CD14-positive monocyte (primary cell): Measurements from ENCODE around the gene SNX21. TPM values are rescaled to one million over a fixed set of nuclear protein-coding genes. Genes with fewer than 3 reads are reported as not detected.
A peak's percentile ranks its signal among the peaks of the same experiment; 100 is the strongest.

ENCODE experiments used
- DNase-seq, 3 donors: peaks; one replicate each; pipeline ENCODE4 v3.0.0-alpha.2; 2011 to 2022
- H2AFZ ChIP-seq: 2 replicates; pipeline ENCODE4 v1.6.0; 2012; ENCODE audit warnings: mild to moderate bottlenecking, low read depth, low read length, inconsistent platforms; ENCODE audit not compliant: insufficient read depth, poor library complexity, severe bottlenecking
- H3K27ac ChIP-seq, 2 donors: 1 replicate in 1 of 2; 2 replicates in 1 of 2; pipeline ENCODE4 v1.5.1; 2012 to 2013; ENCODE audit warnings: low read length in 2 of 2, control low read depth in 1 of 2, inconsistent platforms in 1 of 2, low read depth in 1 of 2, mild to moderate bottlenecking in 1 of 2
- H3K27me3 ChIP-seq, 2 donors: one replicate each; pipeline versions ENCODE4 v1.6.0 to v1.6.1; 2011 to 2013; ENCODE audit warnings: low read length in 2 of 2; ENCODE audit not compliant: control insufficient read depth in 2 of 2, insufficient read depth in 2 of 2
- H3K36me3 ChIP-seq, 2 donors: replicated peaks in 1 of 2; 1 replicate in 1 of 2; 2 replicates in 1 of 2; pipeline versions ENCODE4 v1.5.1 to v1.6.1; 2012 to 2013; ENCODE audit warnings: low read length in 2 of 2, control low read depth in 1 of 2, inconsistent platforms in 1 of 2, mild to moderate bottlenecking in 1 of 2; ENCODE audit not compliant: insufficient read depth in 2 of 2, control insufficient read depth in 1 of 2
- H3K4me1 ChIP-seq, 2 donors: 1 replicate in 1 of 2; 2 replicates in 1 of 2; pipeline versions ENCODE4 v1.5.1 to v1.6.1; 2012 to 2013; ENCODE audit warnings: low read length in 2 of 2, control low read depth in 1 of 2, inconsistent platforms in 1 of 2, mild to moderate bottlenecking in 1 of 2, moderate library complexity in 1 of 2; ENCODE audit not compliant: insufficient read depth in 2 of 2, control insufficient read depth in 1 of 2
- H3K4me2 ChIP-seq: replicated peaks from 2 replicates; pipeline ENCODE3; 2012; ENCODE audit warnings: low read length, moderate library complexity, mild to moderate bottlenecking; ENCODE audit not compliant: poor library complexity, severe bottlenecking; ENCODE audit errors: extremely low read depth
- H3K4me3 ChIP-seq, 3 experiments: fragments of 200-600 bp in 1 of 3; sonication (generic) in 1 of 3; replicated peaks in 1 of 3; 1 replicate in 2 of 3; 2 replicates in 1 of 3; pipeline ENCODE4 v1.5.1; 2011 to 2013; ENCODE audit warnings: low read length in 3 of 3, mild to moderate bottlenecking in 3 of 3, control low read depth in 2 of 3, low read depth in 2 of 3, inconsistent platforms in 1 of 3, moderate library complexity in 1 of 3
- H3K79me2 ChIP-seq: 2 replicates; pipeline ENCODE4 v1.6.0; 2012; ENCODE audit warnings: mild to moderate bottlenecking, control low read depth, inconsistent platforms, low read length, moderate library complexity; ENCODE audit not compliant: insufficient read depth
- H3K9ac ChIP-seq: 2 replicates; pipeline ENCODE4 v1.6.0; 2017; ENCODE audit warnings: low read length, mild to moderate bottlenecking; ENCODE audit not compliant: insufficient read depth, poor library complexity, severe bottlenecking
- H3K9me3 ChIP-seq, 2 donors: replicated peaks in 1 of 2; 1 replicate in 1 of 2; 2 replicates in 1 of 2; pipeline versions ENCODE4 v1.5.1 to v1.6.1; 2012 to 2013; ENCODE audit warnings: low read length in 2 of 2, control low read depth in 1 of 2; ENCODE audit not compliant: control insufficient read depth in 1 of 2, insufficient read depth in 1 of 2
- H4K20me1 ChIP-seq: 2 replicates; pipeline ENCODE4 v1.6.0; 2012; ENCODE audit warnings: mild to moderate bottlenecking, low read length, control low read depth, moderate library complexity; ENCODE audit not compliant: insufficient read depth
- H3K27ac Mint-ChIP-seq, 7 donors: one replicate each; pipeline ENCODE4 v1.8.0; 2020; ENCODE audit warnings: mild to moderate bottlenecking in 7 of 7, mixed read lengths in 7 of 7, moderate library complexity in 6 of 7, inconsistent platforms in 2 of 7
- H3K27me3 Mint-ChIP-seq, 3 donors: one replicate each; pipeline ENCODE4 v1.8.0; 2021 to 2022; ENCODE audit warnings: low read depth in 3 of 3, mild to moderate bottlenecking in 3 of 3, mixed read lengths in 3 of 3, moderate library complexity in 3 of 3, inconsistent platforms in 1 of 3
- H3K36me3 Mint-ChIP-seq, 2 donors: one replicate each; pipeline ENCODE4 v1.8.0; 2020; ENCODE audit warnings: mixed read lengths in 2 of 2, inconsistent platforms in 1 of 2, mild to moderate bottlenecking in 1 of 2
- H3K4me1 Mint-ChIP-seq: one replicate; pipeline ENCODE4 v1.8.0; 2020; ENCODE audit warnings: mild to moderate bottlenecking, mixed read lengths
- H3K4me3 Mint-ChIP-seq, 2 donors: one replicate each; pipeline ENCODE4 v1.8.0; 2020; ENCODE audit warnings: mild to moderate bottlenecking in 2 of 2, mixed read lengths in 2 of 2, moderate library complexity in 1 of 2
- H3K9me3 Mint-ChIP-seq, 7 donors: one replicate each; pipeline ENCODE4 v1.8.0; 2020 to 2022; ENCODE audit warnings: mixed read lengths in 7 of 7, mild to moderate bottlenecking in 6 of 7, moderate library complexity in 6 of 7, inconsistent platforms in 2 of 7
- WGBS: methylation state at CpG from one replicate; pipeline ENCODE4 v1.1.5; 2013; ENCODE audit warnings: missing lambda C conversion rate; ENCODE audit not compliant: insufficient coverage; 5-methylcytosine and 5-hydroxymethylcytosine counted together
- intact Hi-C, 2 donors: fragments of 100-400 bp; cut with micrococcal nuclease; formaldehyde crosslinking; loops; one replicate each; pipeline versions ENCODE4 v1.15.0 to v1.15.1; 2023
- polyA plus RNA-seq, 3 donors: library from polyadenylated mRNA; depleted of rRNA in 1 of 3; unstranded in 2 of 3; stranded (reverse) in 1 of 3; fragments of 300-500 nt in 2 of 3; fragments of >200 nt in 1 of 3; fragmentation: Illumina TruSeq in 2 of 3; gene quantifications; 1 replicate in 2 of 3; 2 replicates in 1 of 3; pipeline ENCODE4 v1.2.3, GENCODE V29; 2012 to 2021
- TF ChIP-seq, protein P1 (sequence below): fragments of 200-600 bp; IDR thresholded peaks from one replicate; pipeline ENCODE4 v1.8.0; 2022; ENCODE audit warnings: antibody characterized with exemption, mild to moderate bottlenecking

The SNX21 gene
- polyA plus RNA-seq, 3 donors = 11.2 to 16.9 (median 12.7) TPM

DNA sequence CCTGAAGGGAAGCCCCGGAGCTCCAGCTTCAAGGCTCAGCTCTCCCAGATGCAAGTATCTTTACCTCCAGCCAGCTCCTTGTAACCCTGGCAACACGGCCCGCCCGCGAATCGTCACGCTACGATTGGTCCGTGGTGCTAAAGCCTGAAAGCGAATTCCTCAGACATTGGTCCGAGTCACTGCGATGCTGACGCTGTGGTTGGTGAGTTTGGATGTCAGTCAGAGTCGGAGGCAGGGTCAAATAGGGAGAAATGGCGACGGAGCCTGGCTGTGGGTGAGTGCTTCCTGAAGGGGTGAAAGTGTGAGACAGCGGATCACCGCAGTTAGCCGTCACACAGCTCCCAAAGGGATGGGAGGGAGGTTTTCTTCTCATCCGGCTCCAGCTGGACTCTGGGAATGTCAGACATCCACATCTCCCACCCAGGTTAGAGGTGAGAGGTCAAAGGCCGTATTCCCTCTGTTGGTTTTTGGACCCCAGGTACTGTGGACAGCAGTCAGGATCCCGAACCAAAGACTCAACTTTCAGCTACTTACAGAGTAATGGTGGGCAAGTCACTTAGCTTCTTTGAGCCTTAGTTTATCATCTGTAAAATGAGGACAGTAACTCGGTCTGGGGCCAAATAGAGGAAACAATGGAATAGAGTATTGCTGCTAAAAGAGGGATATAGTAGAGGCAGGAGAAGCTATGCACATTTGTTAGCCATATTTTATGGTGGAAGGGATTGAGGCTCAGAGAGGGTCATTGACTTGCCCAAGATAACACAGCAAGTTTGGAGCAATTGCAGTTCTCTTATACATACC lies 47.6 kb downstream of the SNX21 start, which contains the start of gene ZSWIM1:
TSS of gene ZSWIM1 (plus strand) at position 240 of the 801 bp plus-strand sequence. CDS start 1,366 bp downstream, outside the sequence.
- H4K20me1 ChIP-seq = peaks cover 4% of the 10 kb centered on the region
- H3K9ac ChIP-seq = peak within 1 kb of the TSS; percentile 86
- H3K4me1 ChIP-seq = peaks cover 28 to 39% of the 10 kb centered on the region in 2 donors
- H3K4me2 ChIP-seq = peak within 1 kb of the TSS; percentile 81
- under 1% methylated on average over 15 of the region's 23 CpGs for WGBS
- H3K9me3 ChIP-seq = no peaks in the 10 kb centered on the region
- peak within 1 kb of the TSS; percentile 85 to 95 for H3K4me3 Mint-ChIP-seq
- H3K27me3 ChIP-seq = no peaks in the 10 kb centered on the region
- peak within 1 kb of the TSS; percentile 96 to 98 (median 98) for H3K27ac Mint-ChIP-seq
- peak within 1 kb of the TSS; percentile 81 for H2AFZ ChIP-seq
- DNase-seq = peak; percentile 98 to 99 (median 98)
- peaks cover 40% of the 10 kb centered on the region for H3K79me2 ChIP-seq
- no peaks in the 10 kb centered on the region for H3K27me3 Mint-ChIP-seq
- TF ChIP-seq, protein P1, sequence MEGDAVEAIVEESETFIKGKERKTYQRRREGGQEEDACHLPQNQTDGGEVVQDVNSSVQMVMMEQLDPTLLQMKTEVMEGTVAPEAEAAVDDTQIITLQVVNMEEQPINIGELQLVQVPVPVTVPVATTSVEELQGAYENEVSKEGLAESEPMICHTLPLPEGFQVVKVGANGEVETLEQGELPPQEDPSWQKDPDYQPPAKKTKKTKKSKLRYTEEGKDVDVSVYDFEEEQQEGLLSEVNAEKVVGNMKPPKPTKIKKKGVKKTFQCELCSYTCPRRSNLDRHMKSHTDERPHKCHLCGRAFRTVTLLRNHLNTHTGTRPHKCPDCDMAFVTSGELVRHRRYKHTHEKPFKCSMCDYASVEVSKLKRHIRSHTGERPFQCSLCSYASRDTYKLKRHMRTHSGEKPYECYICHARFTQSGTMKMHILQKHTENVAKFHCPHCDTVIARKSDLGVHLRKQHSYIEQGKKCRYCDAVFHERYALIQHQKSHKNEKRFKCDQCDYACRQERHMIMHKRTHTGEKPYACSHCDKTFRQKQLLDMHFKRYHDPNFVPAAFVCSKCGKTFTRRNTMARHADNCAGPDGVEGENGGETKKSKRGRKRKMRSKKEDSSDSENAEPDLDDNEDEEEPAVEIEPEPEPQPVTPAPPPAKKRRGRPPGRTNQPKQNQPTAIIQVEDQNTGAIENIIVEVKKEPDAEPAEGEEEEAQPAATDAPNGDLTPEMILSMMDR = no peak
- peaks cover 42 to 47% of the 10 kb centered on the region in 2 donors for H3K36me3 Mint-ChIP-seq
- H3K9me3 Mint-ChIP-seq = no peaks in the 10 kb centered on the region
- H3K4me3 ChIP-seq = peak within 1 kb of the TSS; percentile 71 to 81 (median 78)
- intact Hi-C loops = loop anchor here in 1 of 2 donors (1.0 kb wide), 1 partner anchor 53 kb away; the partner anchor contains the start of gene PCIF1
- peaks cover 33% of the 10 kb centered on the region for H3K4me1 Mint-ChIP-seq
- peaks cover 38 to 45% of the 10 kb centered on the region in 2 donors for H3K36me3 ChIP-seq
- peak within 1 kb of the TSS; percentile 76 to 95 for H3K27ac ChIP-seq

DNA sequence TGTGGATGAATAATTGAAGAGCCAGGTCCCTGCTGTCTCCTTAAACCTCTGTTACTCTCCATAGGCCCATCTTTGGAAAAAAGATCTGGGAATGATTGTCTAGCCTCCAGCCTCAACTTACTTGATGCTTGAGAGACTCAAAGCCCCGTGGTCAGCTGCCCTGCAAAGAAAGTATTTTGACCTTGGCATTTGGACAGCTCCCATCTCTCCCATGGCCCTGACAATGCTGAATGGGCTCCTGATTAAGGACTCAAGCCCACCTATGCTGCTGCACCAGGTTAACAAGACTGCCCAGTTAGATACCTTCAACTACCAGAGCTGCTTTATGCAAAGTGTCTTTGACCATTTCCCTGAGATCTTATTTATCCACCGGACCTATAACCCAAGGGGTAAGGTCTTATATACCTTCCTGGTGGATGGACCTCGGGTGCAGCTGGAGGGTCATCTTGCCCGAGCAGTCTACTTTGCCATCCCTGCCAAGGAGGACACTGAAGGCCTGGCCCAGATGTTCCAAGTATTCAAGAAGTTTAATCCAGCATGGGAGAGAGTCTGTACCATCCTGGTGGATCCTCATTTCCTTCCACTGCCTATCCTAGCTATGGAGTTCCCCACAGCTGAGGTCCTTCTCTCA lies 49.0 kb downstream of the SNX21 start:
- Mint-ChIP-seq H3K4me1 (peaks cover 33% of the 10 kb centered on the region), H3K27ac (peak overlapping the region in 6 of 7 donors; percentile 5 to 97 (median 62)), H3K36me3 (peaks cover 41 to 50% of the 10 kb centered on the region in 2 donors), H3K4me3 (no peak overlapping the region), H3K27me3 (no peaks in the 10 kb centered on the region), H3K9me3 (no peaks in the 10 kb centered on the region)
- peaks cover 9% of the 10 kb centered on the region for H4K20me1 ChIP-seq
- H3K4me3 ChIP-seq = no peak overlapping the region
- peaks cover 43% of the 10 kb centered on the region for H3K79me2 ChIP-seq
- H2AFZ ChIP-seq = no peak overlapping the region
- intact Hi-C loops = no loop called here
- peaks cover 34 to 47% of the 10 kb centered on the region in 2 donors for H3K36me3 ChIP-seq
- peaks cover 28 to 39% of the 10 kb centered on the region in 2 donors for H3K4me1 ChIP-seq
- H3K27ac ChIP-seq = peak overlapping the region in 1 of 2 donors; percentile 31
- no peaks in the 10 kb centered on the region for H3K9me3 ChIP-seq
- no peak overlapping the region for H3K4me2 ChIP-seq
- WGBS = 100% methylated on average over 4 of the region's 4 CpGs
- no peak overlapping the region for H3K9ac ChIP-seq
- TF ChIP-seq, protein P1 = no peak
- no peak for DNase-seq
- H3K27me3 ChIP-seq = no peaks in the 10 kb centered on the region
